MG63 (cell line): ENCODE measurements around the gene GPR146. TPM values are rescaled to one million over a fixed set of nuclear protein-coding genes. Genes with fewer than 3 reads are reported as not detected.
"Not testable (repeated sequence)": the region's sequence is repeated elsewhere in the genome, so short reads cannot be mapped to it uniquely, and the experiment has no call there.

ENCODE experiments used
- DNase-seq: peaks from one replicate; pipeline ENCODE4 v3.0.0-alpha.2; 2020
- H3K27me3 ChIP-seq: fragments of 250-450 bp; sonication (Bioruptor Pico); 2 replicates; pipeline ENCODE4 v1.5.1; 2020; ENCODE audit warnings: mild to moderate bottlenecking, moderate library complexity
- H3K36me3 ChIP-seq: fragments of 250-450 bp; sonication (Bioruptor Pico); 2 replicates; pipeline ENCODE4 v1.5.1; 2020; ENCODE audit warnings: mild to moderate bottlenecking, moderate library complexity
- H3K4me3 ChIP-seq: fragments of 250-450 bp; sonication (Bioruptor Pico); 2 replicates; pipeline ENCODE4 v1.5.1; 2020; ENCODE audit warnings: mild to moderate bottlenecking, moderate library complexity
- H3K9me3 ChIP-seq: fragments of 250-450 bp; sonication (Bioruptor Pico); 2 replicates; pipeline ENCODE4 v1.5.1; 2020; ENCODE audit warnings: mild to moderate bottlenecking, moderate library complexity
- total RNA-seq: library from RNA; depleted of rRNA; stranded (reverse); fragments of >200 nt; shearing (Covaris generic); gene quantifications from 2 replicates; pipeline ENCODE4 v1.2.3, GENCODE V29; 2014; ENCODE audit warnings: low replicate concordance

Gene GPR146
- total RNA-seq, 1 experiment from 2014 or later, result 1.5 TPM

- no peak overlapping the region for H3K4me3 ChIP-seq
- DNase-seq, result no peak
- no peaks in the 10 kb centered on the region for H3K27me3 ChIP-seq
- no peaks in the 10 kb centered on the region for H3K36me3 ChIP-seq
- H3K9me3 ChIP-seq, result no peaks in the 10 kb centered on the region
Measured at GRCh38 chr7:1071731-1072254, 27.4 kb downstream of the GPR146 start.

- Histone ChIP-seq H3K36me3 (no peaks in the 10 kb centered on the region), H3K4me3 (no peak overlapping the region), H3K9me3 (no peaks in the 10 kb centered on the region), H3K27me3 (no peaks in the 10 kb centered on the region)
- DNase-seq, result no peak
Measured at GRCh38 chr7:1073142-1073977, 29.0 kb downstream of the GPR146 start.

GRCh38 chr7:1074018-1074417 is 29.7 kb downstream of the GPR146 start:
- H3K27me3 ChIP-seq, H3K9me3 ChIP-seq, H3K4me3 ChIP-seq, H3K36me3 ChIP-seq, DNase-seq: not testable (repeated sequence)

- Histone ChIP-seq H3K27me3 (no peaks in the 10 kb centered on the region), H3K9me3 (no peaks in the 10 kb centered on the region), H3K4me3 (no peak overlapping the region), H3K36me3 (no peaks in the 10 kb centered on the region)
- no peak for DNase-seq
Measured at GRCh38 chr7:1074593-1075431, 30.5 kb downstream of the GPR146 start.

- no peaks in the 10 kb centered on the region for H3K9me3 ChIP-seq
- H3K36me3 ChIP-seq, result no peaks in the 10 kb centered on the region
- H3K4me3 ChIP-seq, result no peak overlapping the region
- no peak for DNase-seq
- no peaks in the 10 kb centered on the region for H3K27me3 ChIP-seq
Measured at GRCh38 chr7:1076184-1077072, 32.1 kb downstream of the GPR146 start.

- Histone ChIP-seq H3K36me3 (no peaks in the 10 kb centered on the region), H3K4me3 (no peak overlapping the region), H3K27me3 (no peaks in the 10 kb centered on the region), H3K9me3 (no peaks in the 10 kb centered on the region)
- no peak for DNase-seq
Measured at GRCh38 chr7:1078519-1078918, 34.2 kb downstream of the GPR146 start.

- DNase-seq, result no peak
- H3K27me3 ChIP-seq, result no peaks in the 10 kb centered on the region
- no peaks in the 10 kb centered on the region for H3K9me3 ChIP-seq
- no peak overlapping the region for H3K4me3 ChIP-seq
- no peaks in the 10 kb centered on the region for H3K36me3 ChIP-seq
Measured at GRCh38 chr7:1078985-1079384, 34.6 kb downstream of the GPR146 start.

GRCh38 chr7:1079546-1079945 is 35.2 kb downstream of the GPR146 start:
- H3K9me3 ChIP-seq, result no peaks in the 10 kb centered on the region
- no peak overlapping the region for H3K4me3 ChIP-seq

GRCh38 chr7:1080252-1080920 is 36.0 kb downstream of the GPR146 start:
- Histone ChIP-seq H3K27me3 (no peaks in the 10 kb centered on the region), H3K36me3 (no peaks in the 10 kb centered on the region), H3K9me3 (no peaks in the 10 kb centered on the region), H3K4me3 (no peak overlapping the region)
- no peak for DNase-seq

More at GRCh38 chr7:1079546-1079945, 35.2 kb downstream of the GPR146 start:
- Histone ChIP-seq H3K36me3 (no peaks in the 10 kb centered on the region), H3K27me3 (no peaks in the 10 kb centered on the region)
- no peak for DNase-seq

- Histone ChIP-seq H3K36me3 (no peaks in the 10 kb centered on the region), H3K27me3 (no peaks in the 10 kb centered on the region), H3K4me3 (no peak overlapping the region), H3K9me3 (no peaks in the 10 kb centered on the region)
- no peak for DNase-seq
Measured at GRCh38 chr7:1080921-1081255, 36.5 kb downstream of the GPR146 start.

- no peaks in the 10 kb centered on the region for H3K36me3 ChIP-seq
- H3K27me3 ChIP-seq, result no peaks in the 10 kb centered on the region
- H3K9me3 ChIP-seq, result no peaks in the 10 kb centered on the region
- DNase-seq, result no peak
- H3K4me3 ChIP-seq, result no peak overlapping the region
Measured at GRCh38 chr7:1081336-1081735, 37.0 kb downstream of the GPR146 start.

GRCh38 chr7:1081931-1082401 is 37.6 kb downstream of the GPR146 start:
- no peak for DNase-seq
- Histone ChIP-seq H3K27me3 (no peaks in the 10 kb centered on the region), H3K36me3 (no peaks in the 10 kb centered on the region), H3K9me3 (no peaks in the 10 kb centered on the region), H3K4me3 (no peak overlapping the region)

GRCh38 chr7:1083729-1084657 is 39.6 kb downstream of the GPR146 start:
- Histone ChIP-seq H3K36me3 (no peaks in the 10 kb centered on the region), H3K4me3 (no peak overlapping the region), H3K9me3 (no peaks in the 10 kb centered on the region), H3K27me3 (no peaks in the 10 kb centered on the region)
- no peak for DNase-seq

- H3K27me3 ChIP-seq, result no peaks in the 10 kb centered on the region
- H3K4me3 ChIP-seq, result no peak overlapping the region
- H3K36me3 ChIP-seq, result no peaks in the 10 kb centered on the region
- DNase-seq, result no peak
- no peaks in the 10 kb centered on the region for H3K9me3 ChIP-seq
Measured at GRCh38 chr7:1085266-1085665, 40.9 kb downstream of the GPR146 start.

- Histone ChIP-seq H3K4me3 (no peak overlapping the region), H3K36me3 (no peaks in the 10 kb centered on the region), H3K9me3 (no peaks in the 10 kb centered on the region), H3K27me3 (no peaks in the 10 kb centered on the region)
- DNase-seq, result no peak
Measured at GRCh38 chr7:1085910-1086421, 41.6 kb downstream of the GPR146 start.
